Tibial artery (tissue), 4 donors: ENCODE measurements around the gene ANGPTL2.

Source experiments
- DNase-seq, 2 donors: peaks; one replicate each; pipeline ENCODE4 v3.0.0-alpha.2; 2019
- H3K27ac ChIP-seq, 2 donors: fragments of 200-600 bp; sonication (generic) in 1 of 2; 1 replicate in 1 of 2; 2 replicates in 1 of 2; pipeline ENCODE4 v1.5.1; 2018 to 2019; ENCODE audit warnings: mild to moderate bottlenecking in 1 of 2
- H3K27me3 ChIP-seq, 2 donors: fragments of 200-600 bp; sonication (generic) in 1 of 2; one replicate each; pipeline versions ENCODE4 v1.5.1 to v1.6.0; 2016 to 2019
- H3K36me3 ChIP-seq, 3 donors: fragments of 200-600 bp; sonication (generic) in 2 of 3; one replicate each; pipeline ENCODE4 v1.5.1; 2016 to 2019; ENCODE audit warnings: mild to moderate bottlenecking in 2 of 3
- H3K4me1 ChIP-seq, 4 donors: fragments of 200-600 bp; sonication (generic) in 2 of 4; 1 replicate in 3 of 4; 2 replicates in 1 of 4; pipeline ENCODE4 v1.5.1; 2016 to 2019
- H3K4me3 ChIP-seq, 2 donors: fragments of 200-600 bp; sonication (generic) in 1 of 2; 1 replicate in 1 of 2; 2 replicates in 1 of 2; pipeline ENCODE4 v1.5.1; 2018 to 2019; ENCODE audit warnings: mild to moderate bottlenecking in 2 of 2
- H3K9me3 ChIP-seq, 3 donors: fragments of 200-600 bp; sonication (generic) in 1 of 3; one replicate each; pipeline ENCODE4 v1.5.1; 2016 to 2019
- CTCF ChIP-seq, 2 experiments: fragments of 200-600 bp in 1 of 2; fragments of 450-650 bp in 1 of 2; IDR thresholded peaks; one replicate each; pipeline ENCODE4 v1.5.1; 2017 to 2019; ENCODE audit warnings: antibody characterized with exemption in 2 of 2, mild to moderate bottlenecking in 1 of 2, moderate library complexity in 1 of 2
- intact Hi-C: fragments of 100-400 bp; cut with DNase I; formaldehyde crosslinking; loops from one replicate; pipeline ENCODE4 v1.15.0; 2023; ENCODE audit warnings: low total_unique reads

Gene ANGPTL2

GRCh38 chr9:127167560-127168326, 45.3 kb upstream of the ANGPTL2 start:
- Histone ChIP-seq H3K4me3 (no peak overlapping the region), H3K27ac (no peak overlapping the region), H3K27me3 (no peaks in the 10 kb centered on the region), H3K4me1 (peaks cover 0 to 9% (median 0%) of the 10 kb centered on the region in 4 donors), H3K9me3 (no peaks in the 10 kb centered on the region), H3K36me3 (no peaks in the 10 kb centered on the region)
- peak in 1 of 2 donors; percentile 19 for DNase-seq
- intact Hi-C loops: no loop called here
- no peak for TF ChIP-seq CTCF (IDR thresholded peaks at IDR 0.05)

DNA sequence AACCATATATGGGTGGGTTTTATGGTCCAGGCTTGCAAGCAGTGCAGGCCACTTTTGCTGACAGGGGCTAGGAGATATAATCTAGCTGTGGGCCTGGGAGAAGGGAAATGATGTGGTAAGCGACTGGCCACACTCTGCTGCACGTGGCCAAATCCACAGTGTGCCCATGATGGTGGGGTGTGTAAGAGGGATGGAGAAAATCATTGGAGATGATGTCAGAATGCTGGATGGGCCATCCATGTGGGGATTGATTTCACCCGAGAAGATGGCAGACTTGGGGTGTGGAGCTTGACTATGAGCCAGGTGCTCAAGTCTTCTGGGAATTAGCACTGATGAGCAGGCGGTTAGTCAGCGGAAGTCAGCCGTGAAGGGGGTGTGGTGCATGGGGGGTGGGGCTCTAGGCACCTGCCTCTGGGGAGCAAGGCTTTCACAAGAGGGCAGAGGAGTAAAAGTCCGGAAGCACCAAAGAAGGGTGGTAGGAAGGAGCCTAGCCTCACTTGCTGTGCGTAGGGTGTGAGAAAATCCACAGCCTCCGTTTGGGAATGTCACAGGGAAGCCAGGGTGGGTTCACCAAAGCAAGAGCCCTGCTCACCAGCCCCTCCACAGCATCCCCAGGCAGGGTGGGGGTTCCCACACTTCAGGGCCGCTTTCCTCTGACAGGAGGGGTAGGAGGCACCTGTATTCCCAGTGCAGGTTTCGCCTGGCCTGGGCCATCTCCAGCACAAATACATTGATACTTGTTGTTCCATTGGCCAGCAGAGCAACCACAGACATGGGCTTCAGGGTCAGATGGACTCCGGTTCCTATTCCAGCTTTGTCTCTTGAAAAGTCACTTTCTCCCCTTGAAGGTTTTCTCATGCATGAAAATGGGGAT, 44.5 kb upstream of the ANGPTL2 start:
- Histone ChIP-seq H3K36me3 (no peaks in the 10 kb centered on the region), H3K27ac (no peak overlapping the region), H3K9me3 (no peaks in the 10 kb centered on the region), H3K4me1 (peaks cover 0 to 10% (median 0%) of the 10 kb centered on the region in 4 donors), H3K4me3 (no peak overlapping the region), H3K27me3 (no peaks in the 10 kb centered on the region)
- no peak for TF ChIP-seq CTCF (IDR thresholded peaks at IDR 0.05)
- DNase-seq: peak in 1 of 2 donors; percentile 53
- intact Hi-C loops: no loop called here

GRCh38 chr9:127166111-127166510, 43.7 kb upstream of the ANGPTL2 start:
- intact Hi-C loops: no loop called here
- Histone ChIP-seq H3K36me3 (no peaks in the 10 kb centered on the region), H3K4me1 (peaks cover 0 to 10% (median 0%) of the 10 kb centered on the region in 4 donors), H3K9me3 (no peaks in the 10 kb centered on the region), H3K27ac (no peak overlapping the region), H3K27me3 (no peaks in the 10 kb centered on the region), H3K4me3 (no peak overlapping the region)
- DNase-seq: no peak
- TF ChIP-seq CTCF (IDR thresholded peaks at IDR 0.05): no peak

DNA sequence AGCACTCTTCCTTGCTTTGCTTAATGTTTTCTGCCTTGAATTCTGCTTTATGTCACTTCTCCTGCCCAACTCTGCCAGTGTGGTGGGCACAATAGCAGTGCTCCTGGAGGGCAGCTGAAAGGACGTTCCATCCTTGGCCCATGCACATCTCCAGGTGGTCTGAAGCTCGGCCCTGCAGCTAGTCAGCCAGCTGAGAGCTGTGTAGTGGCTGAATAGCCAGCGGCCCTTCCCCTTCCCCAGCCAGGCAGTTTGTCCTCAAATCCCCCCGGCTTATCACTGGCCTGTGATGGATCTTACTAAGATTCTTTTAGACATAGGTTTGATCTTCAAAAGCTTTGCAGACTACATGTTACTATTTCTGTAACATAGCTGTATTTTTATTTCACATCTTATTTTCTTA, 42.7 kb upstream of the ANGPTL2 start:
- Histone ChIP-seq H3K27ac (no peak overlapping the region), H3K36me3 (no peaks in the 10 kb centered on the region), H3K27me3 (no peaks in the 10 kb centered on the region), H3K4me1 (peaks cover 0 to 10% (median 0%) of the 10 kb centered on the region in 4 donors), H3K9me3 (no peaks in the 10 kb centered on the region), H3K4me3 (no peak overlapping the region)
- intact Hi-C loops: no loop called here
- peak in 1 of 2 donors; percentile 33 for DNase-seq
- no peak for TF ChIP-seq CTCF (IDR thresholded peaks at IDR 0.05)

DNA sequence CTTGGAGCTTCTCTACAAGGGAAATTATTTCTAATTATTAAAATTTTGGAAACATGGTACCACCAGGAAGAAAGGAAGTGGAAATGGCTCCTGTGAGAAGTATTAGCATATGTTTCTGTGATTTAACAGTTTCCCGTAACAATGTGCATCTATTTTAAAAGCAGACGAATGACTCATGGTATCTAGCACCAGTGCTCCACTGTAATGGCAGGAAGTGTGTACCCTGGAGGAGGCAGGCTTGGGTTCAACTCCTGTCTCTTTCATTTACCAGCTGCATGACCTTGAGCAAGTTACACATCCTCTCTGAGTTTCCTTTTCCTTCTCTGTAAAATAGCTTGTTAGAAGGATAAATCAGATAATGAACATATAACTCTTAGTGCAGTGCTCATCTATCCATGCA, 41.0 kb upstream of the ANGPTL2 start:
- H3K4me3 ChIP-seq: no peak overlapping the region
- intact Hi-C loops: no loop called here
- H3K9me3 ChIP-seq: no peaks in the 10 kb centered on the region
- H3K36me3 ChIP-seq: no peaks in the 10 kb centered on the region
- H3K4me1 ChIP-seq: peaks cover 0 to 10% (median 0%) of the 10 kb centered on the region in 4 donors
- TF ChIP-seq CTCF (IDR thresholded peaks at IDR 0.05): no peak
- H3K27ac ChIP-seq: no peak overlapping the region
- no peaks in the 10 kb centered on the region for H3K27me3 ChIP-seq
- DNase-seq: no peak
